ENCODE measurements around the gene TUBAL3.

TUBAL3 gene

GRCh38 chr10:5404208-5405041 is at the start of gene TUBAL3:
TSS of gene TUBAL3 (minus strand) at chr10:5404828. CDS start at chr10:5404792, 36 bp downstream.
- no peak for DNase-seq
- intact Hi-C loops (cut with DNase I), result no loop called here

DNA sequence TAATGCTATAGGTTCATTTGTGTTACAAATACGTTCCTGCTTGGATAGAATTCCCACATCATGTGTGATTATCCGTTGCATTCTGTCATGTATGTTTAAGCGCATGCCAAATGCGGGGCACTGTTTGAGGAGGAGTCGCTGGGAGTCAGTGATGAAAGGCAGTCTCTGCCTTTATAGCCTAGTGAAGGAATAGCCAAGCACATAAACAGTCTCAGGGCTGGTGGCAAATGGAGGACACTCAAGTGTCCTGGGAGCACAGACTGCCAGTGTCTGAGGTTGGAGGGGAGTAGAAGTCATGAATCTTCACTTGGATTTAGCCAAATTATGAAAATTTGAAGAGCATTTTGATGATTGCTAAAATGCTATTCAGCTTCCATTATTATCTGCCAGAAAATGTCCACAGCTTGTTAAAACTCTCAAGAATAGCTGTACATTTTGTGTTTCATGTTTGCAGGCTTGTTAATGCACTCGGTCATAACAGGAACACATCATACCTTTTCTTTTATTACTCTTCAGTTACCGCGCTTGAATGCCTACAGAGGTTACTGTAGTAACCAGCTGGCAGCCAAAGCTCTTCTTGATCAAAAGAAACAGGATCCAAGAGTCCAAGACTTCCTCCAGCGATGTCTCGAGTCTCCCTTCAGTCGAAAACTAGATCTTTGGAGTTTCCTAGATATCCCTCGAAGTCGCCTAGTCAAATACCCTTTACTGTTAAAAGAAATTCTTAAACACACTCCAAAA is 49.3 kb upstream of the TUBAL3 start:
- intact Hi-C loops (cut with DNase I), result no loop called here
- DNase-seq, result no peak

GRCh38 chr10:5450605-5451384 is 46.2 kb upstream of the TUBAL3 start:
- intact Hi-C loops (cut with DNase I), result no loop called here
- no peak for DNase-seq

- no peak for DNase-seq
- intact Hi-C loops (cut with DNase I), result no loop called here
Measured at GRCh38 chr10:5449823-5450222, 45.2 kb upstream of the TUBAL3 start.

DNA sequence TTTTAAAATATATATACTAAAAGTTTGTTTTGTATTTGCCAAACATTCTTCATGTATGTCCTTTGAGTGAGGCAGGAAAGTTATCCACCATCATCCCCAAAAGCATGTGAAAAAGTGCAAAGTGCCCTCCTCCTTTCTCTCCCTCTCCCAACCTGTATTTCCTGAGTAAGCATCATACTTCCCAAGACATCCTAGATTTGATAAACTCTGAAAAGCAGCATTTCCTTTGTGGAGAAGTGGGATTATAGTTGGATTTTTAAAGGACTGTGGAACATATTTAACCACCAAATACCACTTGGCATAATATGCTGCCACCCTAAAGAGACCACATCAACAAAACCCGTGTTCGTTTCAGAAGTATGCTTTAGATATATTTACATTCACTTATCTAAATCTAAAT is 44.6 kb upstream of the TUBAL3 start:
- DNase-seq, result no peak
- intact Hi-C loops (cut with DNase I), result no loop called here

GRCh38 chr10:5448333-5449001 is 43.8 kb upstream of the TUBAL3 start:
- intact Hi-C loops (cut with DNase I), result no loop called here
- no peak for DNase-seq

GRCh38 chr10:5447611-5448071 is 43.0 kb upstream of the TUBAL3 start:
- intact Hi-C loops (cut with DNase I), result no loop called here
- DNase-seq, result no peak

DNA sequence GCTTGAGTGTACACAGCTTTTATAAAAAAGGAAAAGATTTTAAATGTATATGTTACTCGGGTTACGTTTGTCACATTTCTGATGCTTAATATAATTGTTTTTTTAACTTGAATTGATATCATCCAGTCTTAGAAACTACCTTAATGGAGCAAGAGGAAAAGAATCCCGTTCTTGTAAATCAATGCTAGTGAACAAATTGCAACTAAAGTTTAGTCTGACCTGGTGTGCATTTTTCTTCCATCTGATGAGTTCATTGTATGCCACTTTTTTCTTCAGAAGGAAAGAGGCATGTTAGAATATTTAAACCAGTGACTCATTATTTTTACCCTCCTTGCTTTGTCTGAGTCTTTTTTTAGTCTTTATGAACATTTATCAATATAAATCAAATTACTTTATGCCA is 42.4 kb upstream of the TUBAL3 start:
- no peak for DNase-seq
- intact Hi-C loops (cut with DNase I), result no loop called here

DNA sequence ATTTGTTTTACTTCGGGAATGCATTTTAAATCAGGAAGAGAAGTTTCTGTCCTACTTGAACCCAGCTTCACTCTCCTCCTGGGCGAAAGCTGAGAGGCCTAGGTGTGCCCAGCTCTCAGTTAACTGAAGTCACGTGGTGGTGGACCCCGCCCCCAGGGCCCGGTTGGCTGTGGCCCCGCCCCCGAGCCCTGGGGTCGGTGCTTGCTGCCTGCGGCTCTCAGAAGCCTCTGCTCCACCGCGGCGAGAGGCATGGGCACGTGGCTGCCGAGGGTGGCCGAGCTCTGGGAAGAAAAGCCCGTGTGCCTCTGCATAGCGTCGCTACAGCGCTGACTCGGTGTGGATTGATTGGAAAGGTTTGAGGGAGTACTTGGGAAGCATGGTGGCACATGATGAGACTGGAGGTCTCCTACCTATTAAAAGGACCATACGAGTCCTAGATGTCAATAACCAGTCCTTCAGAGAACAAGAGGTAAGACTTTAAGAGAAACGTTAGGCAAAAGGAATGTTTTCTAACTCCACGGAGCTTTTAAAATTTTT is 41.8 kb upstream of the TUBAL3 start:
- intact Hi-C loops (cut with DNase I), result no loop called here
- peak; percentile 37 to 84 (median 71) for DNase-seq

- DNase-seq, result no peak
- intact Hi-C loops (cut with DNase I), result no loop called here
Measured at GRCh38 chr10:5445006-5445405, 40.4 kb upstream of the TUBAL3 start.

GRCh38 chr10:5443429-5443828 is 38.8 kb upstream of the TUBAL3 start:
- DNase-seq, result no peak
- intact Hi-C loops (cut with DNase I), result loop anchor here (5.0 kb wide), 1 partner anchor 179 kb away; no protein-coding TSS in a partner anchor

DNA sequence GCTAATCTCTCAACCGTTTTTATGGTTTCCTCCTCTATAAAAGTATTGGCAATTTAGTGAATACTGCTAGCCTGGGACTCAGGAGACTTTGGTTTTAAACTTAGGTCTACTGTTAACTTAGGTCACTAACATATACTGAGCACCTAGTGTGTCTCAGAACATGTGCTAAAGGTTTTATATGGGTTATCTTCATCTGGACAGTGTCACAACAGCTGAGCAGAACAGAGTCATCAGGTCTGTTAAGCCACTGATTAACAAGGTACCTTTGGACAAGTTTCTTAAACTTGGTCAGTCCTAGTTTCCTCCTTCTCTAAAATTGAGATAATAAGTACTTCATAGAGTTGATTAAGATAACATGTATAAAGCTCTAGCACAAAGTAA is 38.4 kb upstream of the TUBAL3 start:
- DNase-seq, result no peak
- intact Hi-C loops (cut with DNase I), result loop anchor here (5.0 kb wide), 1 partner anchor 179 kb away; no protein-coding TSS in a partner anchor

- DNase-seq, result peak in 10 of 42 donors; percentile 20 to 75 (median 42)
- intact Hi-C loops (cut with DNase I), result loop anchor here (5.0 kb wide), 1 partner anchor 180 kb away; no protein-coding TSS in a partner anchor
Measured at GRCh38 chr10:5442065-5442989, 37.7 kb upstream of the TUBAL3 start.

DNA sequence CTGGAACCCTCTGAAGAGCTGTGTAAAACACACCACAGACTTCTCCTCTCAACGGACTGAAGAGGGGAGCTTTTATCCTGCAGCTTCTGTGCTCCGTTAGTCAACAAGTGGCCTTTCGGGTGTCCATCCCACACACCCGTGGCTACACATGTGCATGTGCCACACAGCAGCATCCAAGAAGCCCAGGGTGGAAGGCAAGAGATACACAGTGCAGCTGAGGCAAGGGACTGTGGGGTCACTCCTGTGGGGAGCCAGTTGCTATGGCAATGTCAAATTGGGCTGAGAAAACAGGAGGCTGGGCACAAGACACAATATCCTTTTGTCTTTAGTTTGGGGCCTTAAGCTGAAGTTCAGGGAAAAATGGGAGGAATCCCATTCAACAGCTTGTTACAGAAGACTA is 36.5 kb upstream of the TUBAL3 start:
- intact Hi-C loops (cut with DNase I), result loop anchor here (5.0 kb wide), 1 partner anchor 181 kb away; no protein-coding TSS in a partner anchor
- no peak for DNase-seq

DNA sequence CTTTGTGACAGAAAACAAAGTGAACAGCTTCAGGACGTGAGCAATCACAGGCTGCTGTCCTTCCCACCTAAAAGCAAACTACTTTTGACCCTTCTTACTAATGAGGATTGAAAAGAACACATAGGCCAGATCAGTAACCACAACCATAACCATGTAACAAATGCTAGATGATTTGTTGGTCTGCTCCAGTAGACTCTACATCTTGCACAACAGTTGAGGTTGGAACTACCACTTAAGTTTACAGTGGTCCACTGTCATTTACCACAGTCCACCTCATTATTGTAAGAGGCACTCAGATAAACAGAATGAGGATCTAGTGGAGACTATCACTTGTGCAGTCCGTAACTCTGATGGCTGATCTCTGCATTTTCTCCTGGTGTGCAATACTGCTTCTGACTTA is 35.6 kb upstream of the TUBAL3 start:
- intact Hi-C loops (cut with DNase I), result loop anchor here (5.0 kb wide), 1 partner anchor 182 kb away; no protein-coding TSS in a partner anchor
- no peak for DNase-seq

DNA sequence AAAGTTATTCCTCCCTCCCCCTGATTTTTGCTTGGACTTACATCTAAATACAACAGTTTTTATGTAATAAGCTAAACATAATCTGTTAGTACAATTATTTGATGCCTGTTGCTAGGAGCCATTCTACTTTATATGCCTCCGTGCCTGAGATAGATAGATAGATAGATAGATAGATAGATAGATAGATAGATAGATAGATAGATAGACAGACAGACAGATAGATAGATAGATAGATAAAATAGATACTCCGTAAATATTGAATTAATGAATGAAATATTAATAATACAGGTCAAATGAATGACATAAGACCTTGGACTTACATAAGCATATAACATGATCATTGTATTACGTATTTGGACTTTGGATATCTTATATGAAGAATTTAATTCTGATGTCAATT is 30.7 kb upstream of the TUBAL3 start:
- intact Hi-C loops (cut with DNase I), result no loop called here
- no peak for DNase-seq

DNA sequence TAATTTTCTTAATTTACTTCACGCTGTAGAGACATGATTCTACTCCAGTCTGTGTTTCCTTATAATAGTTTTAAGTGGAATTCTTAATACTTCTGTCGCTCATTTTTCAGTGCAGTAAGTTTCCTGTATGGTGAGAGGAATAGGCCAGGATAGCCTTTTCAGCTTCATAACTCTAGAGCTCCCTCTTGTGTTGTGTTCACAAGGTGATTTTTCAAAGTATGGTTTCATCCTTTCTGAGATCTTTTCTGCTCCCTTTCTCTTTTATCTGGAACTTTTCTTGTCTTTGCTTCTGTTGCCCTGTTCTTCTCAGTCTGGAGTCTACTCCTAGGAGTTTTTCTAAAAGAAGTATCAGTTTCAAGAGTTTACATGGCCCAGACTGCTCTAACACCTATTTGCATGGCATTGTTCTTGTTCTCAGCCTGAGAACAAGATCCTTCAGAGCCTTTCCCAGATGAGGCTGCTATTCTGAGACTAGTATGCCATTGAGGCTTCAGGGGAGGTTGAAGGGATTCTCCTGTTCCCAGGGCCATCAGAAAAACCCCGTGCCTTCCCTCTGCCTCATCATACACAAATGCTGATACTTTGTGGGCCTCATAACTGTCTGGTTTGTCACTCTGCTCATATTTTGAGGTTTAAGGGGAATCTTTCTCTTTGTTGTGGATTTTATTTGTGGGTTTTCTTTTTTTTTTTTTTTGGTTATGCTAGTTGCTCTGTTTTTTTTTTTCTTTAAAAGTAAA is 29.6 kb upstream of the TUBAL3 start:
- peak in 1 of 42 donors; percentile 63 for DNase-seq
- intact Hi-C loops (cut with DNase I), result no loop called here

All from head of caudate nucleus (tissue), 42 donors.